ENCODE results near the gene ZXDA.
"Not testable (repeated sequence)": the region's sequence is repeated elsewhere in the genome, so short reads cannot be mapped to it uniquely, and the experiment has no call there.

Gene ZXDA, protein sequence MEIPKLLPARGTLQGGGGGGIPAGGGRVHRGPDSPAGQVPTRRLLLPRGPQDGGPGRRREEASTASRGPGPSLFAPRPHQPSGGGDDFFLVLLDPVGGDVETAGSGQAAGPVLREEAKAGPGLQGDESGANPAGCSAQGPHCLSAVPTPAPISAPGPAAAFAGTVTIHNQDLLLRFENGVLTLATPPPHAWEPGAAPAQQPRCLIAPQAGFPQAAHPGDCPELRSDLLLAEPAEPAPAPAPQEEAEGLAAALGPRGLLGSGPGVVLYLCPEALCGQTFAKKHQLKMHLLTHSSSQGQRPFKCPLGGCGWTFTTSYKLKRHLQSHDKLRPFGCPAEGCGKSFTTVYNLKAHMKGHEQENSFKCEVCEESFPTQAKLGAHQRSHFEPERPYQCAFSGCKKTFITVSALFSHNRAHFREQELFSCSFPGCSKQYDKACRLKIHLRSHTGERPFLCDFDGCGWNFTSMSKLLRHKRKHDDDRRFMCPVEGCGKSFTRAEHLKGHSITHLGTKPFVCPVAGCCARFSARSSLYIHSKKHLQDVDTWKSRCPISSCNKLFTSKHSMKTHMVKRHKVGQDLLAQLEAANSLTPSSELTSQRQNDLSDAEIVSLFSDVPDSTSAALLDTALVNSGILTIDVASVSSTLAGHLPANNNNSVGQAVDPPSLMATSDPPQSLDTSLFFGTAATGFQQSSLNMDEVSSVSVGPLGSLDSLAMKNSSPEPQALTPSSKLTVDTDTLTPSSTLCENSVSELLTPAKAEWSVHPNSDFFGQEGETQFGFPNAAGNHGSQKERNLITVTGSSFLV
- 23.0 to 45.6 (median 34.9) reads per million in 4 donors for total RNA-seq

DNA sequence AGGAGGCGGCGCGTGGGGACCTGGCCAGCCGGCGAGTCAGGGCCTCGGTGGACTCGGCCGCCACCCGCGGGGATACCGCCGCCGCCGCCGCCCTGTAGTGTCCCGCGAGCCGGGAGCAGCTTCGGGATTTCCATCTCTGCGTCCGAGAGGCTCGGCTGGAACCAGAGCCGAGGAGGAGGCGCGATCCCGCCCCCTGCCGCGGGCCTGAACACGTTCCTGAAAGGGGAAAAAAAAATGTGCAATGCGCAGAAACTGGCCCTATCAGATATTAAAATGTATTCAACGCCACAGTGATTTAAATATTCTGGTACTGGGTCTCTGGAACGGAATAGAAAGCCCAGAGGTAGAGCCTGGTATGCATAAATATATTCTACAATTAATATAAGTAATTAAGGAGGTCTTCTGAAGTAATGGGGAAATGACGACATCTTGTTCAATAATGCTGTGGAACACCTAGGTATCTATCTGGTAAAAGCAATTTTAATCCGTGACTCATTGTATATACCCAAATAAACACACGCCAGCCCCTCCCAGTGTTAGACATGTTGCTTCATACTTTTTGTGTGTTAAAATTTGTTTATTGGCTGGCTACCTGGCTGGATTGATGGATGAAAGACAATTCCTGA, at the start of gene ZXDA:
Gene ZXDA, minus strand, starts transcription at position 172 of the 626 bp plus-strand sequence. Its CDS starts 38 bp downstream, at position 134.
- peak in 1 of 5 donors; percentile 37 for DNase-seq

DNA sequence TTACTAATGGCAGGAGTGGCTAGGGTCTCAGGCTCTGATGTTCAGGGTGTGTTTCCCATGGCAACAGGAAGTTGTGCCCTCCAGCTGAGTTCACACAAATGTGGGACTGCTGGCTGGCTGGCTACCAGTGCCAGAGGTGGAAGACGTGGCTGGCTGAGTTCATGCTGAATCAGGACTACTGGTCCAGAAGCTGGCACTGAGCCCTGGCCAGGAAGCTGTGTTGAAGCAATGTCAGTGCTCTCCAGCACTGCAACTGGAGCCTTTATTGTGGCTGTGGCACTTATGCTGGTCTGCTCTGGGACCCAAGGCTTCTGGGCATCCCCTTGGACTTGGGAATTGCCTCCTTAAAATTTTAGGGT, 42.0 kb upstream of the ZXDA start:
- no peak for DNase-seq

DNA sequence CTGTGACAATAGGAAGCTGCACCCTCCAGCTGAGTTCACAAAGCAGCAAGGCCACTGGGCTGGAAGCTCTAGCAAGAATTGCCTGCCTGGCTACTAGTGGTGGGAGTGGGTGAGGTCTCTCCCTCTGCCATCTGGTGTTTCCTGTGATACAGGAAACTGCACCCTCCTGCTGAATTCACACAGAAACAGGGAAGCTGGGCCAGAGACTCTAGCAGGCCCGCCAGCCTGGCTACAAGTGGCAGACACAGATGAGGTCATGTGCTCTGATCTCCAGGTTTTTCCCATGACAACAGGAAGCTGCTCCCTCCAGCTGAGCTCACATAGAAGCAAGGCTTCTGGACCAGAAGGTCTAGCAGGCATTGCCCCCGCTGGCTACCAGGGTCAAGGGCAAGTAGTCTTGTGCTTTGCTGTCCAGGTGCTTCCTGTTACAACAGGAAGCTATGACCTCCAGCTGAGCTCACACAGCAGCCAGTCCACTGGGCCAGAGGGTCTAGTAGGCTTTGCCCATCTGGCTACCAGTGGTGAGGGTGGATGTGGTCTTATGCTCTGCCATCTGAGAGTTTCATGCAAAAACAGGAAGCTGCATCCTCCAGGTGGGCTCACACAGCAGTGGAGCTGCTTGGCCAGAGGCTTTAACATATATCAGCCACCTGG, 41.5 kb upstream of the ZXDA start:
- DNase-seq, result no peak

DNA sequence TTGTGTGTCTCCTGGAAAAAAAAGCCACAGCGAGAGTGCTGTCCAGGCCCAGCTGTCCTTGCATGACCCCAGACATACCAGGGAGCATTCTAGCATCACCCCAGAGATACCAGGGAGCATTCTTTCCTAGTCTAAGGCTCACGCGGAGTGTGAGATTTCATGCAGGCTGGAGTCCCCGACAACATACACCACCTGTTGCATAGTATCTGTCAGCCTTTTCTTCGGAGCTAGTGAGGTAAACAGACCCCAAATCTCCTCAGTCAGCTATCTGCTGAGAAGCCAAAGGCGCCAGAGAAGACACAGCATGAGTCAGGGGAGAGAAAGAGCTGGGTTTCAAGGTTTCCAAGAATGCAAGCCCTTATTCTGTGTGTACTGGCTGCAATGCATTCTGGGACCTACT, 23.1 kb upstream of the ZXDA start:
- no peak for DNase-seq

DNA sequence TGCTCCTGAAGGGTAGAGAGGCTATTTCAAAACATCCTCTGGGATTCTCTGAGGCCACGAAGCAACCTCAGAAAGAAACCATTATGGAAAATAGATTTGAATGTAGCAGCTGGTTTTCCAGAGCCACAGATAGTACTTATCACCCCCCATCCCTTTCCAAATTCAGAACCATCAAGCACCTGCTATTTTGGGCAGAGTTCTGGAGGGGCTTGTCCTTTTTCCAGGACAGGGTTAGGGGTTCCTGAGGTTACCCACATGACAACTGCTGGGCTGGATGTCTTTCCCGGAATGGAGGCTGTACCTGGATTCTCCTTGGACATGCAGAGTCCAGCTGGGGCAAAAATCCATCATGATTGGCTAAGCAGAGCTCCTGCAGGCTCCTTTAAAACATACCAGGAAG, 22.0 kb upstream of the ZXDA start:
- no peak for DNase-seq

DNA sequence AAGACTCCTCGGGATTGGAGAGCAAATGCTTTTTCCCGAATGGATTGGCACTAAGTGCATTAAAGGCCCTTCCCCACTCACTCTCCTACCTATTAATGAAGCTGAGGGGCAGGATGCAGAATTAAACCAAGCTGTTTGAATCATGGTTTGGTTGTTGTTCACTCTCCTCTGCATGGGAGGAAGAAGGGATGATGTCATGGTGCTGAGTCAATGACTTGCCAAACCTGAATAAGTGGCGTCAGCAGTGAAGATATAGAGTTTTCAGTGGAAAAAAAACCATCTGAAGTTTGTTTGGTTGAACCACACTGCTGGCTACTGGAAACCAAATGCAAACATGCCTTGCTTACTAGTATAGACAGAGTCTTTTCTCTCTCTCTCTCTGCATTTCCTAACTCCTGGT, 19.8 kb upstream of the ZXDA start:
- DNase-seq, result peak in 1 of 5 donors; percentile 16

DNA sequence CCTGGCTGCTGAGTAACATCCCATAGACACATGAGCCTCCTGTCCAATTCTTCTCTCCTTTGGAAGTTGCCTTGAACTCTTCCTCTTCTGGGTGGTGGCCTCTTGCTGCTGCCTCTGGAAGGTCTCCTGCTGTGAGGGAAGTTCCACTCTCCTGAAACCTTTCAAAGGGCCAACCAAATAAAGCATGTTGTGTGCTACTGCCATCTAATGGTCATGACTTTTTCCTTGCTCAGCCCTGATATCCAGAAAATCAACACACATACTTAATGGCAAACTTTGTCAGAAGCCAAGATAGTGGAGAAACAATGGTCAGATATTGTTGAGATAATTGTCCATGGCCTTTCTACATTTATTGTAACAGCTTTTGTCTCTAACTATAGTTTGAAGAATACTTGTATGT, 19.1 kb upstream of the ZXDA start:
- DNase-seq, result no peak

DNA sequence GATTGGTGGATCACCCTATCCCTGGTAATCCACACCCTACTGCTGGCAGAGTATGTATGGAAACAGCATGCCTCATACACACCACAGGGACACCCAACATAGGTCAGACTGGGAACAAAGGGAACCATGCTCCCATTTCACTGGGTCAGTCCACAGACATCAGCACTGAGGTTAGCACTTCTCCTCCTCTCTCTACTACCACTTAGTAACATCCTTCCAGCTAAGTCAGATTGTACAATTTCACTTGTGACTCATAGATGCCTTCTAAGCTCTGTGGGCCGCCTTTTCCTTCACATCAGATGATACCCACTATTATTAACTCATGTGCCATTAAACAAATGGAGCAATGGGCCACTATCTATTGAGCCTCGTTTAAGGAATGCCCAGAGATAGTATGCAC, 15.5 kb upstream of the ZXDA start:
- no peak for DNase-seq

DNA sequence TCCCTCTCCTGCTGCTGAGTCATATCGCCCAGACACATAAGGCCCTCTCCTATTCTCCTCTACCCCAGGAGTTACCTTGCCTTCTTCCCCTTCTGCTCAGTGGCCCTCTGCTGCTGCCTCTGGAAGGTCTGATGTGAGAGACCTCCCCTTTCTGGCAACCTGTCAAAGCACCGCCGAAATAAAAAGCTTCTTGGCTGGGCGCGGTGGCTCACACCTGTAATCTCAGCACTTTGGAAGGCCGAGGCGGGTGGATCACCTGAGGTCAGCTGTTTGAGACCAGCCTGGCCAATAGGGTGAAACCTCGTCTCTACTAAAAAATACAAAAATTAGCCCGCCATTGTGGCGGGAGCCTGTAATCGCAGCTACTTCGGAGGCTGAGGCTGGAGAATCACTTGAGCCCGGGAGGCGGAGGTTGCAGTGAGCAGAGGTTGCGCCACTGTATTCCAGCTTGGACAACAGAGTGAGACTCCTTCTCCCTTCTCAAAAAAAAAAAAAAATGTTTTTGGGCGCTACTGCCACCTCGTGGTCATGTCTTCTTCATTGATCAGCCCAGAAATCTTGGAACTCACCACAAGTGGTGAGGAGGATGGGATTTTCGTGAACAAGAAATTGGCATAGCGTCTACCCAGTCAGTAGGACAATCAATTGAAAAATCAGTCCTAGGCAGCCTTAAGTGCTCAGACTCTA, 8.6 kb upstream of the ZXDA start:
- peak in 1 of 5 donors; percentile 12 for DNase-seq

DNA sequence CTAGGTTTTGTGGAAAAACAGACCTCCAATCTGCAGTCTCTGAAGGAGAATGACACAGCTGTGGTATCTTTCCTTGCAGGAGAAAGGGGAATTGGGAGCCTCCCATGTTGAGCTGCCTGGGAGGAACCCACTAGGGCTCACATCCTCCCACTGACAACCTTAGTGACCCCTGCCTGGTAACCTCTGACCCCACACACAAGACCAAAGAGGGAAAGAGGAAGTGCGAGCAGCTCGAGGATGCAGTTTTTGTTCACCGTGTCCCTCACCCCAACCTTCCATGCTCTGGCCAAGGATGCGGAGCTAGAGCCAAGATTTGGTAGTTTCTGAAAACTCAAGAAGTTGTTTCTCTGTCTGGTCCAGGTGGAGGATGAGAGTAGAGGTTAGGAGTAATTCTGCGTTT, 5.4 kb upstream of the ZXDA start:
- no peak for DNase-seq

DNA sequence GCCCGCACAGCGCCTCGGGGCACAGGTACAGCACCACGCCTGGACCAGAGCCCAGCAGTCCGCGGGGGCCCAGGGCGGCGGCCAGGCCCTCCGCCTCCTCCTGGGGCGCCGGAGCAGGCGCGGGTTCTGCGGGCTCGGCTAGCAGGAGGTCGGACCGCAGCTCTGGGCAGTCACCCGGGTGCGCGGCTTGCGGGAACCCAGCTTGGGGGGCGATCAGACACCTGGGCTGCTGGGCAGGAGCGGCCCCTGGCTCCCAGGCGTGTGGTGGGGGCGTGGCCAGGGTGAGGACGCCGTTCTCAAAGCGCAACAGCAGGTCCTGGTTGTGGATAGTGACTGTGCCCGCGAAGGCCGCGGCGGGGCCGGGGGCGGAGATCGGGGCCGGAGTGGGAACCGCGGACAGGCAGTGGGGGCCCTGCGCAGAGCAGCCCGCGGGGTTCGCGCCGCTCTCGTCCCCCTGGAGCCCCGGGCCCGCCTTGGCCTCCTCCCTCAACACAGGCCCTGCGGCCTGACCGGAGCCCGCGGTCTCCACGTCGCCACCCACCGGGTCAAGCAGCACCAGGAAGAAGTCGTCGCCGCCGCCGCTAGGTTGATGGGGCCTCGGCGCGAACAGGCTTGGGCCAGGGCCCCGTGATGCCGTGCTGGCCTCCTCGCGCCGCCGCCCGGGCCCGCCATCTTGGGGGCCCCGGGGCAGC, 517 bp downstream of the ZXDA start:
- DNase-seq, result peak in 2 of 5 donors; percentile 16 to 23

DNA sequence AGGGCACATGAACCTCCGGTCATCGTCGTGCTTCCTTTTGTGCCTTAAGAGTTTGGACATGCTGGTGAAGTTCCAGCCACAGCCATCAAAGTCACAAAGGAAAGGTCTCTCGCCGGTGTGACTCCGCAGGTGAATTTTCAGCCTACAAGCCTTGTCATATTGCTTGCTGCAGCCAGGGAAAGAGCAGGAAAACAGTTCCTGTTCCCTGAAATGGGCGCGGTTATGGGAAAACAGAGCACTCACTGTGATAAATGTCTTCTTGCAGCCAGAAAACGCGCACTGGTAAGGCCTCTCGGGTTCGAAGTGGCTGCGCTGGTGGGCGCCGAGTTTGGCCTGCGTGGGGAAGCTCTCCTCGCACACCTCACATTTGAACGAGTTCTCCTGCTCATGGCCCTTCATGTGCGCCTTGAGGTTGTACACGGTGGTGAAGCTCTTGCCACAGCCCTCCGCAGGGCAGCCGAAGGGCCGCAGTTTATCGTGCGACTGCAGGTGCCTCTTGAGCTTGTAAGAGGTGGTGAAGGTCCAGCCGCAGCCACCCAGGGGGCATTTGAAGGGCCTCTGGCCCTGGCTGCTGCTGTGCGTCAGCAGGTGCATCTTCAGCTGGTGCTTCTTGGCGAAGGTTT, 1.2 kb downstream of the ZXDA start:
- not testable (repeated sequence) for DNase-seq

DNA sequence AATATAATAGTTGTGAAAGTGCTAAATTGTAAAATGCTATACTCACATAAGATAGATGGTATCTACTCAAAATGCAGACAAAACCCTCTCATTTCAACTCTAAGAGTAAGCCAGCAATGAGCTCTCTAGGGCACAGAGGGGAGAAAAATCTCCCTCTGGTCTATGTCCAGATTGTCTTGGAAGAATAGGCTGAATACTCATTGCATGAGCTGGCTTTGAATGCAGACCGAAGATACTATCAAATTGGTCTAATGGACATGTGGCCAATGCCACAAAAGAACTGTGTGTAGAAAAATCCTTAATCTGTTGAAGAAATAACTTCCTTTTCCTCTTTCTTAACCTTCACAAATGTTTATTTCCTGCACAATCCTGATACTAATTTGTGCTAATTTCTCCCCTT, 3.5 kb downstream of the ZXDA start:
- DNase-seq, result no peak

DNA sequence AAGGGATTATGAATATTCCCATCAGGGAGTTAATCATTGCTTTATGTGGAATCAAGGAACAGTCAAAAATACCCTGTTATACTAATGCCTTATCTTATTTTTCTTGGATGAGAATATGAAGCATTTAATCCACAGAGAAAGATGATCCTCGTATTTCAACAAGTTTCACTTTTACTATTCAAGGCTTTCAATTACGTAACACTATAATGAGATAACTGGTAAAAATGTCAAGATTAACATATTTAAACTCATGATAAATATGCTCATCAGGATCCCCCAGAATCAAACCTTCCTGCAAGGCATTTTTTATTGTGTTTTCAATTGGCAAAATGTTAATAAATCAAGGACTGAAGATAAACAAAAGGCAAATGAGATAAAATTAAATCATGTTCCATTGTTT, 5.1 kb downstream of the ZXDA start:
- DNase-seq, result no peak

DNA sequence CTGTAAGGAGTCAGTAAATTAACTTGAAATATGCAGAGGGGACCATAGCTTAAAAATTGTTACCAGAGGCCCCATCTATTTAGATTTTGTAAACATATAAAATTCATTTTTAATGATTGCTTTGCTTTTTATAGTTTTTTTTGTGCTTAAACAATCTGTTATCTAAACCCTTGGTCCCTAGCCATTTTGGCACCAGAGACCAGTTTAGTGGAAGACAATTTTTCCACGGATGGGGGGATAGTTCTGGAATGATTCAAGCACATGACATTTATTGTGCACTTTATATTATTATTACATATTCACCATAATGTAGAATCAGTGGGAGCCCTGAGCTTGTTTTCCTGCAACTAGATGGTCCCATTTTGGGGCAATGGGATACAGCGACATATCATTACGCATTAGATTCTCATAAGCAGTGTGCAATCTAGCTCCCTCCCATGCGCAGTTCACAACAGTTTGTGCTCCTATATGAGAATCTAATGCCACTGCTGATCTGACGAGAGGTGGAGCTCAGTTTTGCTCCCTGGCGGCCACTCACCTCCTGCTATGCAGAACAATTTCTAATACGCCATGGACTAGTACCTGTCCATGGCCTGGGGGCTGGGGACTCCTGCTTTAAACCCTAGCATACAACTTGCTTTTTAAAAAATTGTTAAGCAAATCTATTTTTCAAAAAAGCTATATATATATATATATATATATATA, 5.9 kb downstream of the ZXDA start:
- DNase-seq, result no peak

DNA sequence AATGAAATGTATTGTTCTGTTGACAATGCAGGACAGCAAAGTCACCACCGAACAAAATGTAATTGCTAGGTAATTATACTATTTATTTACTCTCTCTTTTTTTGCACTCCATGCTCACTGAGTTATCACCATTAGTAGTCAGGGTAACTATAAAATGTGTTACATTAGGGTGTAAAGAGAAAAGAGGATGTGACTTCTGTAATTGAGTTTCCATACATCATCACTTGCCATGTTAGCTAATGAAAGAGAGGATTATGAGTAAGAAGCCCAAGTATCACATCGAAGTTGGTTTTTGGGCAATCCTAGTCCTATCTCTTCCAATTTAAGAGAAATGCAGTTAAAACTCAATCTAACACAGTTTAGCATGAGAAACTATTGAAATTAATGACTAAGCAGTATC, 7.6 kb downstream of the ZXDA start:
- no peak for DNase-seq

DNA sequence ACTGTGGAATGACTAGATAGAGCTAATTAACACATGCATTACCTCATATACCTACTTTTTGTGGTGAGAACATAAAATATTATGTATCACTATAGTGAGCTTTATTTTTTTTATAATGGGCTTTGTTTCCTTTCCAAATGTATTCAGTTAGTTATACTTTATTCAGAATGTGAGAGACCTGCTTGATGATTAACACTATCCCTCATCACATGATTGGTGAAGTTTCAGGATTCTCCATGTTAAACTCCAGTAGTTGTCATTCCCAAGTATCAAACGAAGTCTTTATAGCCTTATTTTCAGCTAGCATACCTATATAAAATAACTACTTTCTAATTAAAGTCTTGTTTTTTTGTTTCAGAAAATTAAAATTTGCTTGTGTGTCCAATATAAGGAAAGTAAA, 8.8 kb downstream of the ZXDA start:
- no peak for DNase-seq

DNA sequence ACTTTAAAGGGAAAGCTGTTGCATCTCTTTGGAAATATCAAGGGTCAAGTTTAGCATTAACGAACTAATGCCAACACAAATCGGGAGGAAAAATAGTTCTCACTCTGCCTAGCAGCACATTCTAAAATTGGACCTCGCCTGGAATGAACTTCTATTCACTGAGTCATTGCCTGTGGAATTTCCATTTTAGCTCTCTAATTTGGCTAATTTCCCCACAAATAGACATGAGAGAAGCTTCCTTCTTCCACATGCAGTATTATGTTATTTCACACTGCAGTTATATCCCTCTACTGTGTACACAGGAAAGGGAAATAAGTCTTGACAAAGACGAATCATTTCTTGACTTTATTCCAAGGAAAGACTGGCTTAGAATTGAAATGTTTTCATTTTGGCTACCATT, 9.3 kb downstream of the ZXDA start:
- no peak for DNase-seq

DNA sequence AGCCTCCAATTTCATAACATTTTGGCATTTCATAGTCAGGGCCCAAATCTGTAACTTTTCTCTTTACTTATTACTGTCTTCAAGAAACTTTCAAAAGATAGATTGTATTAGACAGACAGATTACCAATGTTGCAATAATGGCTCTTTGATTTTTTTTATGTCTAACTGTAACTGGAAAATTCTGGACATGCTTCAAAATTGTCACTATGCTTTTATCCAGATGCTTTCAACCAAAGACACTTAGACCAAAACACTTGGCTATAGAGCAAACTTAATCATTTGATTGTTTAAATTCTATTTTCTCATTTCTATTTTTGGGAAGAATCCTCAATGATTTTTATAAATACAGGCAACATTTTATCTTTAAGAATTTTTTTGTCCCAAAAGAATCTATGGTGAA, 10.4 kb downstream of the ZXDA start:
- DNase-seq, result no peak

DNA sequence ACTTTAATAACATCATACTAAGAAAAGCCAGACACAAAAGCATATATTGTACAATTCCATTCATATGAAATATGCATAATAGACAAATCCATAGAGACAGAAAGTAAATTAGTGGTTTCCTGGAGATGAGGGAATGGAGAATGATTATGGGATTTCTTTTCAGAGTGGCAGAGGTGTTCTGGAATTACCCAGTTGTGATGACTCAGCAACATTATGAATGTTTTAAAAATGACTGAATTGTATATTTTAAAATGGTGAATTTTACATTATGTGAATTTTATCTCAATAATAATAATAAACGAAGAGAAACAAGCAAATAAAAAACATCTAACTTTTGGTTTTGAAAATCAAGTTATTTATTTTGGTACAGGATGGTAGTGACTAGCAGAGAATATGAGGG, 11.2 kb downstream of the ZXDA start:
- DNase-seq, result no peak

DNA sequence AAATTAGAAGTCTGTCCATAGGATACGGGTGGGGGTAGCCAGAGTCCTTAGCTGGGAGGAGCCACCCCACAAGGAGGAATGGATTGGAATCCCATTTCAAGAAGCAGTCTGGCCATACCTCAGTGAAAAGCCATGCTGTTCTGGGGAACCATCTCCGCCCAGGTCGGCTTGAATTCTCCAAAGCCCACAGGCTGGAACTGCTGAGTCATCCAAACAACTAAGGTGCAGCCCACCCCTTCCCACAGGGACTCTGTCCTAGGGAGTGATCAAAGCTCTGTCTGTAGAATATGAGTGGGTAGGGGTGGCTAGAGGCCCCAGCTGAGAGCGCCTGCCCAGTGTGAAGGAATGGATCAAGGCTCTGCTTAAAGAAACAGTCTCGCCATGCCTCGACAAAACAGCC, 38.8 kb downstream of the ZXDA start:
- no peak for DNase-seq

Data from T-helper 1 cell (primary cell).